Mucosa of rectum (tissue), 2 donors: ENCODE measurements around the gene MAP3K4.

Experiments
- H3K27ac ChIP-seq, 2 donors: one replicate each; pipeline ENCODE4 v1.7.0; 2013; ENCODE audit warnings: inconsistent platforms in 2 of 2, low read depth in 2 of 2, low read length in 2 of 2
- H3K27me3 ChIP-seq, 2 donors: one replicate each; pipeline ENCODE4 v1.7.0; 2013; ENCODE audit warnings: low read length in 2 of 2; ENCODE audit not compliant: control insufficient read depth in 2 of 2, insufficient read depth in 2 of 2
- H3K36me3 ChIP-seq, 2 donors: one replicate each; pipeline ENCODE4 v1.7.0; 2013; ENCODE audit warnings: low read length in 2 of 2; ENCODE audit not compliant: control insufficient read depth in 2 of 2, insufficient read depth in 2 of 2
- H3K4me1 ChIP-seq, 2 donors: one replicate each; pipeline ENCODE4 v1.7.0; 2013; ENCODE audit warnings: low read length in 2 of 2, mild to moderate bottlenecking in 1 of 2; ENCODE audit not compliant: control insufficient read depth in 2 of 2, insufficient read depth in 2 of 2
- H3K4me3 ChIP-seq, 2 donors: one replicate each; pipeline ENCODE4 v1.7.0; 2013; ENCODE audit warnings: low read length in 2 of 2
- H3K9ac ChIP-seq, 2 donors: one replicate each; pipeline ENCODE4 v1.7.0; 2013; ENCODE audit warnings: low read length in 2 of 2, low read depth in 1 of 2, mild to moderate bottlenecking in 1 of 2
- H3K9me3 ChIP-seq, 2 donors: one replicate each; pipeline ENCODE4 v1.7.0; 2013; ENCODE audit warnings: low read length in 2 of 2; ENCODE audit not compliant: control insufficient read depth in 2 of 2
- donor health status: healthy.
- donor health status: Normal muscosa, but diverticular disease.

MAP3K4 gene

GRCh38 chr6:161151059-161151645 is 159.6 kb downstream of the MAP3K4 start:
- Histone ChIP-seq H3K36me3 (peaks cover 0 to 5% of the 10 kb centered on the region in 2 donors), H3K27ac (no peak overlapping the region), H3K9me3 (no peaks in the 10 kb centered on the region), H3K9ac (no peak overlapping the region), H3K4me3 (no peak overlapping the region), H3K27me3 (no peaks in the 10 kb centered on the region), H3K4me1 (no peaks in the 10 kb centered on the region)

- Histone ChIP-seq H3K9ac (no peak overlapping the region), H3K36me3 (peaks cover 0 to 5% of the 10 kb centered on the region in 2 donors), H3K27me3 (no peaks in the 10 kb centered on the region), H3K4me3 (no peak overlapping the region), H3K9me3 (no peaks in the 10 kb centered on the region), H3K4me1 (no peaks in the 10 kb centered on the region), H3K27ac (no peak overlapping the region)
These were observed 160.3 kb downstream of the MAP3K4 start for GRCh38 chr6:161151660-161152526.

GRCh38 chr6:161152527-161152862 is 160.9 kb downstream of the MAP3K4 start:
- Histone ChIP-seq H3K4me3 (no peak overlapping the region), H3K36me3 (peaks cover 0 to 5% of the 10 kb centered on the region in 2 donors), H3K9me3 (no peaks in the 10 kb centered on the region), H3K27me3 (no peaks in the 10 kb centered on the region), H3K4me1 (no peaks in the 10 kb centered on the region), H3K9ac (no peak overlapping the region), H3K27ac (no peak overlapping the region)

GRCh38 chr6:161152907-161153662 is 161.5 kb downstream of the MAP3K4 start:
- H3K4me3 ChIP-seq: no peak overlapping the region
- no peaks in the 10 kb centered on the region for H3K27me3 ChIP-seq
- no peaks in the 10 kb centered on the region for H3K9me3 ChIP-seq
- H3K9ac ChIP-seq: no peak overlapping the region
- no peaks in the 10 kb centered on the region for H3K4me1 ChIP-seq
- H3K27ac ChIP-seq: no peak overlapping the region
- peaks cover 0 to 5% of the 10 kb centered on the region in 2 donors for H3K36me3 ChIP-seq

- Histone ChIP-seq H3K9ac (no peak overlapping the region), H3K27me3 (no peaks in the 10 kb centered on the region), H3K9me3 (no peaks in the 10 kb centered on the region), H3K4me3 (no peak overlapping the region), H3K4me1 (no peaks in the 10 kb centered on the region), H3K27ac (no peak overlapping the region), H3K36me3 (no peaks in the 10 kb centered on the region)
These were observed 162.2 kb downstream of the MAP3K4 start for GRCh38 chr6:161153725-161154124.

GRCh38 chr6:161154796-161155335 is 163.3 kb downstream of the MAP3K4 start:
- Histone ChIP-seq H3K27ac (no peak overlapping the region), H3K4me3 (no peak overlapping the region), H3K4me1 (no peaks in the 10 kb centered on the region), H3K36me3 (no peaks in the 10 kb centered on the region), H3K9ac (no peak overlapping the region), H3K9me3 (no peaks in the 10 kb centered on the region), H3K27me3 (no peaks in the 10 kb centered on the region)

GRCh38 chr6:161161121-161161520 is 169.6 kb downstream of the MAP3K4 start:
- Histone ChIP-seq H3K4me3 (no peak overlapping the region), H3K9me3 (no peaks in the 10 kb centered on the region), H3K9ac (no peak overlapping the region), H3K36me3 (no peaks in the 10 kb centered on the region), H3K27ac (no peak overlapping the region), H3K4me1 (no peaks in the 10 kb centered on the region), H3K27me3 (no peaks in the 10 kb centered on the region)

GRCh38 chr6:161161889-161162624 is 170.5 kb downstream of the MAP3K4 start:
- Histone ChIP-seq H3K4me3 (no peak overlapping the region), H3K27me3 (no peaks in the 10 kb centered on the region), H3K4me1 (no peaks in the 10 kb centered on the region), H3K9me3 (no peaks in the 10 kb centered on the region), H3K27ac (no peak overlapping the region), H3K36me3 (no peaks in the 10 kb centered on the region), H3K9ac (no peak overlapping the region)

GRCh38 chr6:161162722-161163121 is 171.2 kb downstream of the MAP3K4 start:
- no peak overlapping the region for H3K27ac ChIP-seq
- no peaks in the 10 kb centered on the region for H3K9me3 ChIP-seq

More at GRCh38 chr6:161162722-161163121, 171.2 kb downstream of the MAP3K4 start:
- no peak overlapping the region for H3K4me3 ChIP-seq
- H3K27me3 ChIP-seq: no peaks in the 10 kb centered on the region
- H3K9ac ChIP-seq: no peak overlapping the region
- no peaks in the 10 kb centered on the region for H3K4me1 ChIP-seq
- H3K36me3 ChIP-seq: no peaks in the 10 kb centered on the region
